Measurements from ENCODE around the gene KRTAP12-2. TPM values are rescaled to one million over a fixed set of nuclear protein-coding genes. Genes with fewer than 3 reads are reported as not detected.

Gene KRTAP12-2, protein sequence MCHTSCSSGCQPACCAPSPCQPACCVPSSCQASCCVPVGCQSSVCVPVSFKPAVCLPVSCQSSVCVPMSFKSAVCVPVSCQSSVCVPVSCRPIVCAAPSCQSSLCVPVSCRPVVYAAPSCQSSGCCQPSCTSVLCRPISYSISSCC
- not detected in 2 replicates for total RNA-seq

DNA sequence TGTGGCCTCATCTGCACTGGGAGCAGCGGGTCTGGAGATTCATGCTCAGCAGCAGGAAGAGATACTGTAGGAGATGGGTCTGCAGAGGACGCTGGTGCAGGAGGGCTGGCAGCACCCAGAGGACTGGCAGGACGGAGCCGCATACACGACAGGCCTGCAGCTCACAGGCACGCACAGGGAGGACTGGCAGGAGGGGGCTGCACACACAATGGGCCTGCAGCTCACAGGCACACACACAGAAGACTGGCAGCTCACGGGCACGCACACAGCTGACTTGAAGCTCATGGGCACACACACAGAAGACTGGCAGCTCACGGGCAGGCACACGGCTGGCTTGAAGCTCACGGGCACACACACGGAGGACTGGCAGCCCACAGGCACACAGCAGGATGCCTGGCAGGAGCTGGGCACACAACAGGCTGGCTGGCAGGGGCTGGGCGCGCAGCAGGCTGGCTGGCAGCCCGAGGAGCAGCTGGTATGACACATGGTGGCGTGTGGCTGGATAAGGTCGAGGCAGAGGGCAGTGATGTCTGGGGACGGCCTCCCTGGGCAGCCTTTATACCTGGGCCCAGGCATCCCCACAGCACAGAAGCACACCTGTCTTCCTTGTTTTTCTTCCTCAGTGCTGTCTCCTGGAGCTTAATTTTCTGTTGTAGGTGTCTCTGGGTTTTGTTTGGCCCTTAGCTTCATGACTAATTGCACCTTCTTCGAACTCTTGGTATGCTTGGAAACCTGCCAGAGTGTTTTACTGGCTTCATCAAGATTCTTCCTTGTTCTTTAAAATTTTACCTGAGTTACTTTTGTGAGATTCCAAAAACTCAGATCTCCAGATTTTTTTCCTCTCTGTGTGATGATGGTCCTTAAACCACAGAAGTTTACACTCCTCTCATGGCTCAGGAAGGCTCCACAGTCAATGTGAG, at the start of gene KRTAP12-2:
Gene KRTAP12-2 (minus strand): TSS at position 527 of the 920 bp plus-strand sequence. CDS start 41 bp downstream, at position 486.

DNA sequence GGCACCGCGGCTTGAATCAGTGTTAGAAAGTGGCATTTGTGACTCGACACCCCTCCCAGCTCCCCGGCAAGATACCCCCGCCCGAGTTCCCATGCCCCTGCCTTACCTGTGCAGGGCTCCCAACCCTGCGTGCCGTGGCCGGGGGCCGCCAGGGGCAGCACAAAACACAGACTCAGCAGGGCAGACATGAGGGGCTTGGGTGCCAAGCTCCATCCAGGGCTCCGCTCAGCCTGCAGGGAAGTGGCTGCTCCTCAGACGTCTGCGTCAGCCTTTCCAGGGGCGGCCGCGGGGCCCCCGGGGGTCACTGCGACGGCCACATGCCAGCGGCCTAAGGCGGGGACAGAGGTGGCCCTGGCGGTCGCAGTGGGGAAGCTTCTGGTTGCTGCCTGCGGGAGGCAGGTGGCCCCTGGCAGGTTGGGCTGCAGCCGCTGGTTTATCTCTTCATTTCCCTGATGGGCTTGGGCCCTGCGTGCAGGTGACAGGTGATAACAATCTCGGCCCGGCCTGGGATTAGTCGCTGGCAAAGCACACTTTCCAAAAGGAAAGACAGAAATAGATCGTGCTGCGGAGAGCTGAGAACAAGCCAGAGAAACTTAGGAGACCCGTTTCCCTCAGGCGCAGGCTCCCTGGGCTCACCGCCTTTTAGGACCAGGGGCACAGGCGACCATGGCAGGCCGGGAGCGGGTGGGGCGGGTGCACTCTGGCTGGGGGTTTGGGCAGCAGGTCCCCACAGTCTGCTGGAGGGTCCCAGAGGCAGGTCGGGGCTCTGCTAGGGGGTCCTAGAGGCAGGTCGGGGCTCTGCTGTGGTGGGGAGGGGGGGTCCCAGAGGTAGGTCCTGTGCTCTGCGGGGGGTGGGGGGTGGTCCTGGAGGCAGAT, 44.8 kb upstream of the KRTAP12-2 start, which contains the start of gene TSPEAR:
Gene TSPEAR (minus strand): TSS at position 246 of the 876 bp plus-strand sequence. CDS start 58 bp downstream, at position 188.

GRCh38 chr21:44697172-44697810, 30.6 kb upstream of the KRTAP12-2 start, which contains the start of gene KRTAP10-12:
Gene KRTAP10-12, plus strand, starts transcription at chr21:44697172. Its CDS starts 30 bp downstream, at chr21:44697202.

GRCh38 chr21:44681861-44682579, 15.3 kb upstream of the KRTAP12-2 start, which contains the start of gene KRTAP12-1:
Gene KRTAP12-1, minus strand, starts transcription at chr21:44682163. Its CDS starts 40 bp downstream, at chr21:44682123.

DNA sequence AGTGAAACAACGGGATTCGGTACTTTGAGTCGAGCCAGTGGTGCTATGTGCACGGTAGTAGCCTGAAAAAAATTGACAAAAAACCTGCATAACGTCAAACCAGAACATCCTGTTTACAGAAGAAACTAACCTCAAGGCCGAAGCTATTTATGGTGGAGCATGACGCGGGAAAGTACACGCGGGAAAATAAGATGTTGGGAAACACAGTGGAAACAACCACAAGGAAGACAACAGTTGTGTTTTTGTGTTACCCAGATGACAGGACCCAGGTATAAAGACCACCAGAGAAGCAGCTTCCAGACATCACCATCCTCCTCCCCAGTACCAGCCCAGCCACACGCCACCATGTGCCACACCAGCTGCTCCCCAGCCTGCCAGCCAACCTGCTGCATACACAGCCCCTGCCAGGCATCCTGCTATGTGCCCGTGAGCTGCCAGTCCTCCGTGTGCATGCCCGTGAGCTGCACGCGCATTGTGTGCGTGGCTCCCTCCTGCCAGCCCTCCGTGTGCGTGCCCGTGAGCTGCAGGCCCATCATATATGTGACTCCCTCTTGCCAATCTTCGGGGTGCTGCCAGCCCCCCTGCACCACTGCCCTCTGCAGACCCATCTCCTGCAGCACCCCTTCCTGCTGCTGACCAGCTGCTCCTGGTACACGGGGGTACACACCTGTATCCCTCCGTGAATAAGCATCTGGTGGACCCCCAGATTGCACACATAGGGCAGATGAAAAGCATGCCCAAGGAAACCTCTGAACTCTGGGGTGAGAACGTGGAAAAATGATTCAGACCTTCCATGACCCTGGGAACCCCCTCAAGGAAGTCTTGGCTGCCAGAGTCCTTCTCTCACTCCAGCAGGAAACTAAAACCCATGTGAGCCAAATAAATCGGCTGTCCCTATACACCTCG, 8.8 kb downstream of the KRTAP12-2 start, which contains the start of gene KRTAP12-3:
Gene KRTAP12-3 (plus strand): TSS at position 298 of the 906 bp plus-strand sequence. CDS start 48 bp downstream, at position 346.

GRCh38 chr21:44654576-44655175, 12.1 kb downstream of the KRTAP12-2 start, which contains the start of gene KRTAP12-4:
Gene KRTAP12-4, minus strand, starts transcription at chr21:44654659. Its CDS starts 45 bp downstream, at chr21:44654614.

GRCh38 chr21:44646366-44647221, 20.1 kb downstream of the KRTAP12-2 start, which contains the start of gene KRTAP10-11:
Gene KRTAP10-11, plus strand, starts transcription at chr21:44646414. Its CDS starts 45 bp downstream, at chr21:44646459.

GRCh38 chr21:44637018-44637850, 29.5 kb downstream of the KRTAP12-2 start, which contains the start of gene KRTAP10-10:
Gene KRTAP10-10, plus strand, starts transcription at chr21:44637356. Its CDS starts 62 bp downstream, at chr21:44637418.

GRCh38 chr21:44626673-44627143, 40.0 kb downstream of the KRTAP12-2 start, which contains the start of gene KRTAP10-9:
Gene KRTAP10-9, plus strand, starts transcription at chr21:44627093. Its CDS starts 79 bp downstream, at chr21:44627172.

Other genes with a start within 250 kb of the KRTAP12-2 start
- gene LRRC3, start 211.4 kb downstream of the KRTAP12-2 start, total RNA-seq, result 0.18 and 0.29 TPM in 2 replicates
- not detected in 2 replicates for gene KRTAP10-1, start 126.7 kb downstream of the KRTAP12-2 start, total RNA-seq
- not detected in 2 replicates for gene KRTAP10-2, start 115.4 kb downstream of the KRTAP12-2 start, total RNA-seq
- not detected in 2 replicates for gene KRTAP10-3, start 108.1 kb downstream of the KRTAP12-2 start, total RNA-seq
- gene KRTAP10-4, start 93.2 kb downstream of the KRTAP12-2 start, total RNA-seq, result not detected in 2 replicates
- not detected in 2 replicates for gene KRTAP10-5, start 86.3 kb downstream of the KRTAP12-2 start, total RNA-seq
- not detected in 2 replicates for gene KRTAP10-6, start 74.4 kb downstream of the KRTAP12-2 start, total RNA-seq
- not detected in 2 replicates for gene KRTAP10-7, start 66.3 kb downstream of the KRTAP12-2 start, total RNA-seq
- not detected in 2 replicates for gene KRTAP10-8, start 54.8 kb downstream of the KRTAP12-2 start, total RNA-seq
- gene KRTAP10-9, start 39.8 kb downstream of the KRTAP12-2 start, total RNA-seq, result not detected in 2 replicates
- not detected in 2 replicates for gene KRTAP10-10, start 29.6 kb downstream of the KRTAP12-2 start, total RNA-seq
- gene KRTAP10-11, start 20.5 kb downstream of the KRTAP12-2 start, total RNA-seq, result not detected in 2 replicates
- not detected in 2 replicates for gene KRTAP12-4, start 12.3 kb downstream of the KRTAP12-2 start, total RNA-seq
- not detected in 2 replicates for gene KRTAP12-3, start 9.0 kb downstream of the KRTAP12-2 start, total RNA-seq
- not detected in 2 replicates for gene KRTAP12-1, start 15.2 kb upstream of the KRTAP12-2 start, total RNA-seq
- not detected in 2 replicates for gene KRTAP10-12, start 30.2 kb upstream of the KRTAP12-2 start, total RNA-seq
- gene TSPEAR, start 44.6 kb upstream of the KRTAP12-2 start, total RNA-seq, result not detected in 2 replicates
- 22.3 and 22.5 TPM in 2 replicates for gene UBE2G2, start 134.9 kb upstream of the KRTAP12-2 start, total RNA-seq
- 85.0 and 99.4 TPM in 2 replicates for gene SUMO3, start 151.1 kb upstream of the KRTAP12-2 start, total RNA-seq
- 282 and 295 TPM in 2 replicates for gene PTTG1IP, start 206.8 kb upstream of the KRTAP12-2 start, total RNA-seq